Astrocyte of the spinal cord (primary cell): Measurements from ENCODE around the gene OR1J1.

Experiments
- DNase-seq: peaks from one replicate; pipeline ENCODE4 v3.0.0; 2011; ENCODE audit warnings: low read depth, low spot score
- H3K4me3 ChIP-seq: 2 replicates; pipeline ENCODE4 v1.5.1; 2011; ENCODE audit warnings: low read depth, mild to moderate bottlenecking, low read length, moderate library complexity
- CTCF ChIP-seq: IDR thresholded peaks from 2 replicates; pipeline ENCODE4 v1.5.1; 2012; ENCODE audit warnings: low read depth, mild to moderate bottlenecking, low read length, inconsistent platforms
- in situ Hi-C: cut with HindIII; loops from 2 replicates; pipeline ENCODE4 v1.10.0; 2017; ENCODE audit warnings: low sequenced_read_pairs

Gene OR1J1

DNA sequence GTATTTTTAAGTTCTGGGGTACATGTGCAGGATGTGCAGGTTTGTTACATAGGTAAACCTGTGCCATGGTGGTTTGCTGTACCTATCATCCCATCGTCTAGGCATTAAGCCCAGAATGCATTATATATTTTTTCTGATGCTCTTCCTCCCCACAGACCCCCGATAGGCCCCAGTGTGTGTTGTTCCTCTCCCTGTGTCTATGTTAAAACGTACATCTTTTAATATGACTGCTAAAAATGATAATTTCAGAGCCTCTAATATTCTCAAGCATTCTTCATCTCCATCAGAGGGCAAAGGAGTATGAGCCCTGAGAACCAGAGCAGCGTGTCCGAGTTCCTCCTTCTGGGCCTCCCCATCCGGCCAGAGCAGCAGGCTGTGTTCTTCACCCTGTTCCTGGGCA lies 32.8 kb upstream of the OR1J1 start, which contains the start of gene OR1J2:
Gene OR1J2, plus strand, starts transcription at position 301 of the 400 bp plus-strand sequence. Its CDS starts 0 bp downstream, at position 301.
- TF ChIP-seq CTCF = no peak
- no peak within 1 kb of the TSS for H3K4me3 ChIP-seq
- in situ Hi-C loops = no loop called here
- no peak for DNase-seq

DNA sequence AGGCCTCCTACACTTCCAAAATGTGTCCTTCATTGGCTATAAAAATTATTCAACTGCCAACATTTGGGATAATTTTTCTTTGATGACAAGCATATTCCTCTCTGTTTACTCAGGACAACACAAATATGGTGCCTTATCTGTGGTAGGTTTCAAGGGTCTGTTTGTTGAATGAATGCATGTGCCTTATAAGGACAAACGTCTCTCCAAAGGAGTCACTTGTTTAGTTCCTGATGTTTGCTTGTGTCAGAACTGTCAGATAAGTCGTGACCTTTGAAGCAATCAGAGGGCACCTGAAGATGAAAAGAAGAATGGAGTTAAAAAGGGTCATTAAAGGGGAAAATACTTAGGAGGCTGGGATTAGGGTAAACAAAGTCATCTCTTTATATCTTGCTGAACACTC lies 29.2 kb upstream of the OR1J1 start:
- DNase-seq = no peak
- in situ Hi-C loops = no loop called here
- H3K4me3 ChIP-seq = no peak overlapping the region
- no peak for TF ChIP-seq CTCF

GRCh38 chr9:122498883-122499288 lies 21.2 kb upstream of the OR1J1 start:
- peak; percentile 19 for DNase-seq
- no peak overlapping the region for H3K4me3 ChIP-seq
- TF ChIP-seq CTCF = peak; percentile 79
- in situ Hi-C loops = no loop called here

- no peak for TF ChIP-seq CTCF
- H3K4me3 ChIP-seq = no peak overlapping the region
- DNase-seq = no peak
- in situ Hi-C loops = no loop called here
Observed at GRCh38 chr9:122479062-122479461, 1.3 kb upstream of the OR1J1 start.

DNA sequence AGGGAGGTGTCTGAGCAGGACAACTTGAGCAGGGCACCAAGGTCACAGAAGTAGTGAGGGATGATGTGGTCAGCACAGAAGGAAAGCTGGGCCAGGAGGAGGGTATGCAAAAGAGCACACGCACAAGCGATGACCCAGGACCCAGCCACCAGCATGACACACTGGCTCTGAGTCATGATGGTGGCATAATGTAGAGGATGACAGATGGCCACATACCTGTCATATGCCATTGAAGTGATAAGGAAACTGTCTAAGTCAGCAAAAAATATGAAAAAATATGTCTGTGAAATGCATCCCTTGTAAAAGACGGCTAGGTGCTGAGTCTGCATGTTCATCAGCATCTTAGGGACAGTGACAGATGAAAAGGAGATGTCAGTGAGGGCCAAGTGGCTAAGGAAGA lies 380 bp downstream of the OR1J1 start:
- TF ChIP-seq CTCF = no peak
- no peak for DNase-seq
- H3K4me3 ChIP-seq = no peak overlapping the region
- in situ Hi-C loops = no loop called here

GRCh38 chr9:122475717-122476116 lies 2.0 kb downstream of the OR1J1 start:
- in situ Hi-C loops = no loop called here
- no peak for TF ChIP-seq CTCF
- no peak for DNase-seq
- no peak overlapping the region for H3K4me3 ChIP-seq

- in situ Hi-C loops = no loop called here
- no peak for DNase-seq
- TF ChIP-seq CTCF = no peak
- no peak overlapping the region for H3K4me3 ChIP-seq
Observed at GRCh38 chr9:122474561-122474960, 3.2 kb downstream of the OR1J1 start.
